Measurements from ENCODE around the gene MYLK4. TPM values are rescaled to one million over a fixed set of nuclear protein-coding genes. Genes with fewer than 3 reads are reported as not detected.
A peak's percentile ranks its signal among the peaks of the same experiment; 100 is the strongest.

MYLK4 gene
- total and polyA plus RNA-seq, 2 experiments from 2014 or later: 0.29 to 0.43 TPM

GRCh38 chr6:2784930-2785329 is 34.2 kb upstream of the MYLK4 start:
- Histone ChIP-seq H3K27ac (no peak overlapping the region), H3K79me2 (peaks cover 28% of the 10 kb centered on the region)

GRCh38 chr6:2784061-2784460 is 33.3 kb upstream of the MYLK4 start:
- Histone ChIP-seq H2AFZ (no peak overlapping the region), H3K4me3 (no peak overlapping the region), H3K4me2 (no peak overlapping the region), H3K27me3 (no peaks in the 10 kb centered on the region), H3K36me3 (replicated peaks; ENCODE audit: insufficient read depth, low read depth) (no peaks in the 10 kb centered on the region), H3K9me2 (replicated peaks; ENCODE audit: insufficient read depth) (no peaks in the 10 kb centered on the region), H3K9me3 (ENCODE audit: low read depth) (no peaks in the 10 kb centered on the region), H3K27ac (peak overlapping the region; percentile 26), H3K4me1 (ENCODE audit: insufficient read depth) (no peaks in the 10 kb centered on the region), H4K20me1 (ENCODE audit: insufficient read depth, poor library complexity, severe bottlenecking) (no peaks in the 10 kb centered on the region), H3K79me2 (peaks cover 37% of the 10 kb centered on the region)
- DNase-seq (ENCODE audit: low spot score): no peak
- WGBS (ENCODE audit: low lambda C conversion rate, missing lambda C conversion rate): 89% methylated on average over 5 of the region's 5 CpGs
- no peak for TF ChIP-seq CTCF (IDR thresholded peaks at IDR 0.05; ENCODE audit: poor library complexity)
- no peak for TF ChIP-seq EZH2 (IDR thresholded peaks at IDR 0.05; ENCODE audit: borderline replicate concordance)
- TF ChIP-seq EZH2phosphoT487 (IDR thresholded peaks at IDR 0.05; ENCODE audit: low read depth, severe bottlenecking, unreplicated experiment): no peak

More at GRCh38 chr6:2784930-2785329, 34.2 kb upstream of the MYLK4 start:
- no peaks in the 10 kb centered on the region for H3K36me3 ChIP-seq (replicated peaks; ENCODE audit: insufficient read depth, low read depth)
- H4K20me1 ChIP-seq (ENCODE audit: insufficient read depth, poor library complexity, severe bottlenecking): no peaks in the 10 kb centered on the region
- 94% methylated on average over 7 of the region's 7 CpGs for WGBS (ENCODE audit: low lambda C conversion rate, missing lambda C conversion rate)
- H3K4me3 ChIP-seq: no peak overlapping the region
- H3K4me1 ChIP-seq (ENCODE audit: insufficient read depth): no peaks in the 10 kb centered on the region
- H3K9me3 ChIP-seq (ENCODE audit: low read depth): no peaks in the 10 kb centered on the region
- TF ChIP-seq CTCF (IDR thresholded peaks at IDR 0.05; ENCODE audit: poor library complexity): no peak
- no peak for TF ChIP-seq EZH2phosphoT487 (IDR thresholded peaks at IDR 0.05; ENCODE audit: low read depth, severe bottlenecking, unreplicated experiment)
- TF ChIP-seq EZH2 (IDR thresholded peaks at IDR 0.05; ENCODE audit: borderline replicate concordance): no peak
- H3K27me3 ChIP-seq: no peaks in the 10 kb centered on the region
- no peak overlapping the region for H2AFZ ChIP-seq
- no peak for DNase-seq (ENCODE audit: low spot score)
- no peaks in the 10 kb centered on the region for H3K9me2 ChIP-seq (replicated peaks; ENCODE audit: insufficient read depth)
- H3K4me2 ChIP-seq: no peak overlapping the region

DNA sequence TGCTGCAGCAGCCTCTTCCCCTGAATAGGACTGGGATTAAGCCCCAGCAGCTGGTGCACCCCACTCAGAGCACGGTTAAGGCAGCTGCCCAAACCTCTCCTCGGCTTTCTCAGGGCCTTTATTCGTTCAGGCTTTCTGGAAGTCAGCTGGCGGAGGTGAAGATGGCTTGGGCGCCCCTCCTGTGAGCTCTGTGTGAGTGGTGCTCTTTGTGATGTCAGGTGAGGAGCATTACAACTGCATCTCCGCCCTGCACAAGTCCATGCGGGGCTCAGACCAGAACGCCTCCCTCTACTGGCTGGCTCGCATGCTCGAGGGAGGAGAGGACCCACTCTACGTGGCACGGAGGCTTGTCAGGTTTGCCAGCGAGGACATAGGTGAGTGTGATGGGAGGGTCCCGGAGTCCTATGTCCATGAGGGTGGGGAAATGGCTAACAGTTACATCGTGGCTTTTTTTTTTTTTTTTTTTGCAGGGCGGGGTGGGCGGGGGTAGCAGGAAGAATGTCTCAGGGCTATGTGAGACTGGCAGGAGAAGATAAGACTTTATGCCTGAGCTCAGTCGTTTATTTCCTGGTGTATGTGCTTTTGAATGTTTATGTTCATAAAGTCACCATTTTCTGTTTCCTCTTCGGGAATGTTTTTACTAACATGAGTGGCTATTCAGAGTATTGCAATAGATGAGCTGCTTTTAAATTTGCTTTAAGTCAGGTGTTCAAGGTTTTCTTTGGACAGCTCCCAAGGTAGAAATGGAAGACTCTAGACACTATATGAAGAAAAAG is 32.7 kb upstream of the MYLK4 start:
- H3K9me2 ChIP-seq (replicated peaks; ENCODE audit: insufficient read depth): no peaks in the 10 kb centered on the region
- H4K20me1 ChIP-seq (ENCODE audit: insufficient read depth, poor library complexity, severe bottlenecking): peaks cover 3% of the 10 kb centered on the region
- peaks cover 44% of the 10 kb centered on the region for H3K79me2 ChIP-seq
- peak; percentile 10 for TF ChIP-seq CTCF (IDR thresholded peaks at IDR 0.05; ENCODE audit: poor library complexity)
- TF ChIP-seq EZH2phosphoT487 (IDR thresholded peaks at IDR 0.05; ENCODE audit: low read depth, severe bottlenecking, unreplicated experiment): no peak
- H2AFZ ChIP-seq: no peak overlapping the region
- H3K36me3 ChIP-seq (replicated peaks; ENCODE audit: insufficient read depth, low read depth): no peaks in the 10 kb centered on the region
- 75% methylated on average over 17 of the region's 19 CpGs for WGBS (ENCODE audit: low lambda C conversion rate, missing lambda C conversion rate)
- H3K4me1 ChIP-seq (ENCODE audit: insufficient read depth): no peaks in the 10 kb centered on the region
- H3K27me3 ChIP-seq: no peaks in the 10 kb centered on the region
- H3K9me3 ChIP-seq (ENCODE audit: low read depth): no peaks in the 10 kb centered on the region
- peak overlapping the region; percentile 26 for H3K27ac ChIP-seq
- DNase-seq (ENCODE audit: low spot score): no peak
- no peak overlapping the region for H3K4me3 ChIP-seq
- H3K4me2 ChIP-seq: no peak overlapping the region
